HepG2 (cell line): ENCODE results near the gene AP2S1. TPM values are rescaled to one million over a fixed set of nuclear protein-coding genes. Genes with fewer than 3 reads are reported as not detected.
A peak's percentile ranks its signal among the peaks of the same experiment; 100 is the strongest.

ENCODE experiments used
- ATF4 ChIP-seq, 2 experiments: fragments of 450-650 bp in 1 of 2; sonication (generic) in 1 of 2; formaldehyde crosslinking; IDR thresholded peaks; 2 replicates each; pipeline versions ENCODE4 v1.5.0 to v1.8.0; 2020 to 2022; ENCODE audit warnings: mild to moderate bottlenecking in 1 of 2, missing genetic modification reagents in 1 of 2
- CHD4 ChIP-seq: fragments of 200-600 bp; sonication (generic); IDR thresholded peaks from 2 replicates; pipeline ENCODE4 v1.7.0; 2017; ENCODE audit warnings: mild to moderate bottlenecking, low read length, borderline replicate concordance
- E2F1 ChIP-seq: sonication (generic); formaldehyde crosslinking; IDR thresholded peaks from 2 replicates; pipeline ENCODE4 v1.5.0; 2020; ENCODE audit warnings: missing genetic modification reagents
- EP300 ChIP-seq, 3 experiments: sonication (generic) in 1 of 3; formaldehyde crosslinking in 1 of 3; IDR thresholded peaks; 2 replicates each; pipeline versions ENCODE4 v1.5.1 to v1.6.1; 2011 to 2020; ENCODE audit warnings: low read depth in 2 of 3, low read length in 2 of 3, borderline replicate concordance in 1 of 3, improper control_type of control experiment in 1 of 3, mild to moderate bottlenecking in 1 of 3, missing genetic modification reagents in 1 of 3, moderate library complexity in 1 of 3
- FIP1L1 ChIP-seq: fragments of 200-400 bp; formaldehyde crosslinking; IDR thresholded peaks from 2 replicates; pipeline ENCODE4 v1.6.1; 2018; ENCODE audit warnings: low read depth, mild to moderate bottlenecking, low read length, moderate library complexity, borderline replicate concordance; ENCODE audit not compliant: insufficient read depth
- IKZF1 ChIP-seq: fragments of 450-650 bp; IDR thresholded peaks from 2 replicates; pipeline ENCODE4 v1.7.1; 2016
- KAT2B ChIP-seq: fragments of 150-350 bp; IDR thresholded peaks from 2 replicates; pipeline ENCODE4 v1.6.1; 2014; ENCODE audit warnings: low read depth, low read length, borderline replicate concordance
- KLF6 ChIP-seq: IDR thresholded peaks from 2 replicates; pipeline ENCODE4 v1.8.0; 2016; ENCODE audit warnings: missing biosample characterization, missing genetic modification reagents
- MAF1 ChIP-seq: sonication (generic); formaldehyde crosslinking; IDR thresholded peaks from 2 replicates; pipeline ENCODE4 v1.5.0; 2020; ENCODE audit warnings: missing genetic modification reagents, borderline replicate concordance
- PPARG ChIP-seq: conservative IDR thresholded peaks from 2 replicates; pipeline ENCODE4 v1.6.1; 2016; ENCODE audit warnings: missing biosample characterization, missing genetic modification reagents
- RAD51 ChIP-seq: fragments of 450-650 bp; IDR thresholded peaks from 2 replicates; pipeline ENCODE4 v1.6.1; 2016; ENCODE audit warnings: borderline replicate concordance
- RBM22 ChIP-seq: fragments of 200-400 bp; formaldehyde crosslinking; optimal IDR thresholded peaks from 2 replicates; pipeline ENCODE3; 2017; ENCODE audit warnings: mild to moderate bottlenecking, low read length, moderate library complexity
- SRF ChIP-seq: IDR thresholded peaks from 2 replicates; pipeline ENCODE4 v1.6.1; 2011; ENCODE audit warnings: mild to moderate bottlenecking, low read depth, low read length, moderate library complexity
- ZBTB44 ChIP-seq: sonication (generic); formaldehyde crosslinking; IDR thresholded peaks from 2 replicates; pipeline ENCODE4 v1.4.0; 2020; ENCODE audit warnings: missing genetic modification reagents
- ZMAT3 ChIP-seq: sonication (generic); formaldehyde crosslinking; conservative IDR thresholded peaks from 2 replicates; pipeline ENCODE4 v1.7.0; 2021; ENCODE audit warnings: missing genetic modification reagents
- ZNF276 ChIP-seq: sonication (generic); formaldehyde crosslinking; IDR thresholded peaks from 2 replicates; pipeline ENCODE4 v1.4.0; 2020; ENCODE audit warnings: mild to moderate bottlenecking, low read depth, missing genetic modification reagents
- ZNF367 ChIP-seq: sonication (generic); formaldehyde crosslinking; IDR thresholded peaks from 2 replicates; pipeline ENCODE4 v1.4.0; 2020; ENCODE audit warnings: missing genetic modification reagents, borderline replicate concordance
- ZNF564 ChIP-seq: sonication (generic); formaldehyde crosslinking; IDR thresholded peaks from 2 replicates; pipeline ENCODE4 v1.8.1; 2023; ENCODE audit warnings: mild to moderate bottlenecking, missing genetic modification reagents
- polyA plus RNA-seq, 8 experiments: library from polyadenylated mRNA; depleted of rRNA in 3 of 8; stranded (reverse) in 7 of 8; unstranded in 1 of 8; fragments of >200 nt; fragmentation: Illumina TruSeq in 4 of 8; extraction: Trizol in 4 of 8; gene quantifications; 2 replicates each; pipeline versions ENCODE4 v1.2.1 to v1.2.3, GENCODE V29; 2011 to 2016; ENCODE audit warnings: low read depth in 4 of 8, missing spikeins in 1 of 8, mixed read lengths in 1 of 8; ENCODE audit not compliant: insufficient read depth in 1 of 8
- total RNA-seq, 5 experiments: library from RNA; depleted of rRNA; stranded (reverse); fragments of >200 nt; fragmentation: Illumina TruSeq; extraction: Trizol; gene quantifications; 2 replicates each; pipeline ENCODE4 v1.2.3, GENCODE V29; 2016; ENCODE audit warnings: low read depth in 1 of 5

AP2S1 gene
- total and polyA plus RNA-seq, 2 of the 13 experiments (the other 11 are each of a cell fraction or from before 2014, with no cell fraction given): 45.2 to 86.1 TPM

- TF ChIP-seq ATF4 (CRISPR knock-in tag; IDR thresholded peaks at IDR 0.05) (peak in 1 of 2 experiments; percentile 62; a peak in 1 of 4 replicates), ZNF276 (CRISPR knock-in tag) (no peak), ZMAT3 (CRISPR knock-in tag) (peak; percentile 78), KLF6 (no peak), KAT2B (no peak), CHD4 (no peak), EP300 (IDR thresholded peaks at IDR 0.05; ENCODE audit: low read depth in 2 of 2, low read length in 2 of 2) (peak in 1 of 2 experiments; percentile 29; a peak in 1 of 4 replicates), EP300 (CRISPR knock-in tag; IDR thresholded peaks at IDR 0.05; ENCODE audit: borderline replicate concordance) (no peak), ZNF564 (CRISPR knock-in tag) (peak; percentile 71), RAD51 (no peak), E2F1 (CRISPR knock-in tag) (peak; percentile 93), RBM22 (no peak), MAF1 (0 out of 2 replicates have a peak, but pooled peaks have one; percentile 72), FIP1L1 (no peak), PPARG (peak; percentile 74), ZBTB44 (CRISPR knock-in tag) (0 out of 2 replicates have a peak, but pooled peaks have one; percentile 35), ZNF367 (no peak), SRF (no peak), IKZF1 (no peak)
These were observed at the start of gene AP2S1 (continued) for GRCh38 chr19:46850228-46851203.
